Right atrium auricular region (tissue), 2 donors: ENCODE data around the gene SLC2A4RG. TPM values are rescaled to one million over a fixed set of nuclear protein-coding genes. Genes with fewer than 3 reads are reported as not detected.

ENCODE experiments used
- DNase-seq: peaks from one replicate; pipeline ENCODE4 v3.0.0-alpha.2; 2019; ENCODE audit warnings: low spot score
- H3K27ac ChIP-seq, 2 donors: fragments of 200-600 bp; sonication (generic); 1 replicate in 1 of 2; 2 replicates in 1 of 2; pipeline ENCODE4 v1.5.1; 2016 to 2019
- H3K27me3 ChIP-seq, 2 donors: fragments of 200-600 bp; sonication (generic); one replicate each; pipeline versions ENCODE4 v1.5.1 to v1.6.0; 2017 to 2019
- H3K36me3 ChIP-seq: fragments of 200-600 bp; sonication (generic); one replicate; pipeline ENCODE4 v1.5.1; 2016
- H3K4me1 ChIP-seq, 2 donors: fragments of 200-600 bp; sonication (generic); one replicate each; pipeline versions ENCODE4 v1.5.1 to v1.6.0; 2017 to 2019
- H3K4me3 ChIP-seq, 2 donors: fragments of 200-600 bp; sonication (generic); 1 replicate in 1 of 2; 2 replicates in 1 of 2; pipeline ENCODE4 v1.5.1; 2017 to 2019; ENCODE audit warnings: mild to moderate bottlenecking in 1 of 2, moderate library complexity in 1 of 2
- H3K9me3 ChIP-seq, 2 donors: fragments of 200-600 bp; sonication (generic); one replicate each; pipeline ENCODE4 v1.5.1; 2019
- total RNA-seq, 2 donors: library from RNA; depleted of rRNA; stranded (reverse); fragments of >200 nt; gene quantifications; one replicate each; pipeline ENCODE4 v1.1.0, GENCODE V29; 2016
- TF ChIP-seq, protein P1 (sequence below), 2 donors: fragments of 200-600 bp; sonication (generic); IDR thresholded peaks; one replicate each; pipeline ENCODE4 v1.5.1; 2019; ENCODE audit warnings: antibody characterized with exemption in 2 of 2

The SLC2A4RG gene
- total RNA-seq, 2 donors from 2014 or later: 30.1 to 30.7 TPM

- Histone ChIP-seq H3K4me3 (no peak overlapping the region), H3K36me3 (peaks cover 14% of the 10 kb centered on the region), H3K27ac (peak overlapping the region; percentile 53 to 61), H3K9me3 (no peaks in the 10 kb centered on the region), H3K4me1 (peaks cover 0 to 52% of the 10 kb centered on the region in 2 donors), H3K27me3 (no peaks in the 10 kb centered on the region)
- DNase-seq: no peak
- TF ChIP-seq, protein P1, sequence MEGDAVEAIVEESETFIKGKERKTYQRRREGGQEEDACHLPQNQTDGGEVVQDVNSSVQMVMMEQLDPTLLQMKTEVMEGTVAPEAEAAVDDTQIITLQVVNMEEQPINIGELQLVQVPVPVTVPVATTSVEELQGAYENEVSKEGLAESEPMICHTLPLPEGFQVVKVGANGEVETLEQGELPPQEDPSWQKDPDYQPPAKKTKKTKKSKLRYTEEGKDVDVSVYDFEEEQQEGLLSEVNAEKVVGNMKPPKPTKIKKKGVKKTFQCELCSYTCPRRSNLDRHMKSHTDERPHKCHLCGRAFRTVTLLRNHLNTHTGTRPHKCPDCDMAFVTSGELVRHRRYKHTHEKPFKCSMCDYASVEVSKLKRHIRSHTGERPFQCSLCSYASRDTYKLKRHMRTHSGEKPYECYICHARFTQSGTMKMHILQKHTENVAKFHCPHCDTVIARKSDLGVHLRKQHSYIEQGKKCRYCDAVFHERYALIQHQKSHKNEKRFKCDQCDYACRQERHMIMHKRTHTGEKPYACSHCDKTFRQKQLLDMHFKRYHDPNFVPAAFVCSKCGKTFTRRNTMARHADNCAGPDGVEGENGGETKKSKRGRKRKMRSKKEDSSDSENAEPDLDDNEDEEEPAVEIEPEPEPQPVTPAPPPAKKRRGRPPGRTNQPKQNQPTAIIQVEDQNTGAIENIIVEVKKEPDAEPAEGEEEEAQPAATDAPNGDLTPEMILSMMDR (IDR thresholded peaks at IDR 0.05): no peak
Measured at GRCh38 chr20:63695424-63696305, 43.9 kb upstream of the SLC2A4RG start.

- no peak for DNase-seq
- Histone ChIP-seq H3K27me3 (no peaks in the 10 kb centered on the region), H3K27ac (peak overlapping the region; percentile 53 to 61), H3K36me3 (peaks cover 14% of the 10 kb centered on the region), H3K9me3 (no peaks in the 10 kb centered on the region), H3K4me3 (peak overlapping the region in 1 of 2 donors; percentile 37), H3K4me1 (peaks cover 0 to 52% of the 10 kb centered on the region in 2 donors)
- TF ChIP-seq, protein P1 (IDR thresholded peaks at IDR 0.05): no peak
Measured at GRCh38 chr20:63696306-63696627, 43.3 kb upstream of the SLC2A4RG start.

- DNase-seq: no peak
- peaks cover 14% of the 10 kb centered on the region for H3K36me3 ChIP-seq
- H3K27ac ChIP-seq: peak within 1 kb of the TSS; percentile 53 to 61
- peak within 1 kb of the TSS in 1 of 2 donors; percentile 37 for H3K4me3 ChIP-seq
- TF ChIP-seq, protein P1 (IDR thresholded peaks at IDR 0.05): no peak
- no peaks in the 10 kb centered on the region for H3K27me3 ChIP-seq
- peaks cover 0 to 52% of the 10 kb centered on the region in 2 donors for H3K4me1 ChIP-seq
- no peaks in the 10 kb centered on the region for H3K9me3 ChIP-seq
Measured at GRCh38 chr20:63696628-63697356, 42.8 kb upstream of the SLC2A4RG start, which contains the start of gene TNFRSF6B. TNFRSF6B (plus strand) TSS chr20:63696652; CDS start chr20:63696768, 116 bp downstream.

DNA sequence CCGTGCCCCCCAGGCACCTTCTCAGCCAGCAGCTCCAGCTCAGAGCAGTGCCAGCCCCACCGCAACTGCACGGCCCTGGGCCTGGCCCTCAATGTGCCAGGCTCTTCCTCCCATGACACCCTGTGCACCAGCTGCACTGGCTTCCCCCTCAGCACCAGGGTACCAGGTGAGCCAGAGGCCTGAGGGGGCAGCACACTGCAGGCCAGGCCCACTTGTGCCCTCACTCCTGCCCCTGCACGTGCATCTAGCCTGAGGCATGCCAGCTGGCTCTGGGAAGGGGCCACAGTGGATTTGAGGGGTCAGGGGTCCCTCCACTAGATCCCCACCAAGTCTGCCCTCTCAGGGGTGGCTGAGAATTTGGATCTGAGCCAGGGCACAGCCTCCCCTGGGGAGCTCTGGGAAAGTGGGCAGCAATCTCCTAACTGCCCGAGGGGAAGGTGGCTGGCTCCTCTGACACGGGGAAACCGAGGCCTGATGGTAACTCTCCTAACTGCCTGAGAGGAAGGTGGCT lies 42.2 kb upstream of the SLC2A4RG start:
- H3K36me3 ChIP-seq: peaks cover 14% of the 10 kb centered on the region
- peaks cover 0 to 52% of the 10 kb centered on the region in 2 donors for H3K4me1 ChIP-seq
- no peaks in the 10 kb centered on the region for H3K27me3 ChIP-seq
- no peak for DNase-seq
- peak overlapping the region in 1 of 2 donors; percentile 53 for H3K27ac ChIP-seq
- H3K9me3 ChIP-seq: no peaks in the 10 kb centered on the region
- peak overlapping the region in 1 of 2 donors; percentile 37 for H3K4me3 ChIP-seq
- TF ChIP-seq, protein P1 (IDR thresholded peaks at IDR 0.05): no peak

DNA sequence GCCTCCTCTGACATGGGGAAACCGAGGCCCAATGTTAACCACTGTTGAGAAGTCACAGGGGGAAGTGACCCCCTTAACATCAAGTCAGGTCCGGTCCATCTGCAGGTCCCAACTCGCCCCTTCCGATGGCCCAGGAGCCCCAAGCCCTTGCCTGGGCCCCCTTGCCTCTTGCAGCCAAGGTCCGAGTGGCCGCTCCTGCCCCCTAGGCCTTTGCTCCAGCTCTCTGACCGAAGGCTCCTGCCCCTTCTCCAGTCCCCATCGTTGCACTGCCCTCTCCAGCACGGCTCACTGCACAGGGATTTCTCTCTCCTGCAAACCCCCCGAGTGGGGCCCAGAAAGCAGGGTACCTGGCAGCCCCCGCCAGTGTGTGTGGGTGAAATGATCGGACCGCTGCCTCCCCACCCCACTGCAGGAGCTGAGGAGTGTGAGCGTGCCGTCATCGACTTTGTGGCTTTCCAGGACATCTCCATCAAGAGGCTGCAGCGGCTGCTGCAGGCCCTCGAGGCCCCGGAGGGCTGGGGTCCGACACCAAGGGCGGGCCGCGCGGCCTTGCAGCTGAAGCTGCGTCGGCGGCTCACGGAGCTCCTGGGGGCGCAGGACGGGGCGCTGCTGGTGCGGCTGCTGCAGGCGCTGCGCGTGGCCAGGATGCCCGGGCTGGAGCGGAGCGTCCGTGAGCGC lies 41.6 kb upstream of the SLC2A4RG start:
- Histone ChIP-seq H3K36me3 (peaks cover 14% of the 10 kb centered on the region), H3K9me3 (no peaks in the 10 kb centered on the region), H3K4me3 (no peak overlapping the region), H3K27me3 (no peaks in the 10 kb centered on the region), H3K27ac (peak overlapping the region in 1 of 2 donors; percentile 56), H3K4me1 (peaks cover 0 to 52% of the 10 kb centered on the region in 2 donors)
- TF ChIP-seq, protein P1 (IDR thresholded peaks at IDR 0.05): no peak
- DNase-seq: no peak
